NCI-H1417 treated with DMSO at 0.1 percent for 48 hours (cell line): ENCODE measurements around the gene CENPE.

Experiments
- DNase-seq: peaks from one replicate; lab custom pipeline; 2025; lab: John Stamatoyannopoulos, UW

Gene CENPE

GRCh38 chr4:103075435-103075893, 122.7 kb downstream of the CENPE start:
- DNase-seq = no peak

- DNase-seq = no peak
Observed at GRCh38 chr4:103074744-103075434, 123.3 kb downstream of the CENPE start.

- DNase-seq = no peak
Observed at GRCh38 chr4:103073792-103074438, 124.2 kb downstream of the CENPE start.

GRCh38 chr4:103067841-103068547, 130.1 kb downstream of the CENPE start:
- DNase-seq = no peak

- DNase-seq = no peak
Observed at GRCh38 chr4:103060453-103061148, 137.5 kb downstream of the CENPE start.
